HG03457 (cell line): ENCODE measurements around the gene PARVB.

Experiments
- ATAC-seq: cut with Tn5 transposase; IDR thresholded peaks from one replicate; pipeline ENCODE4 v1.9.1; 2021; ENCODE audit warnings: moderate number of reproducible peaks; ENCODE audit not compliant: unreplicated experiment

PARVB gene

GRCh38 chr22:44154436-44154942, 130.4 kb downstream of the PARVB start:
- ATAC-seq = no peak

GRCh38 chr22:44155115-44155514, 131.0 kb downstream of the PARVB start:
- ATAC-seq = no peak

GRCh38 chr22:44157916-44158618, 134.0 kb downstream of the PARVB start:
- ATAC-seq = no peak

GRCh38 chr22:44158816-44159215, 134.7 kb downstream of the PARVB start:
- ATAC-seq = no peak

GRCh38 chr22:44159221-44159620, 135.1 kb downstream of the PARVB start:
- ATAC-seq = no peak

- no peak for ATAC-seq
These were observed 135.7 kb downstream of the PARVB start for GRCh38 chr22:44159811-44160210.

GRCh38 chr22:44160421-44160820, 136.3 kb downstream of the PARVB start:
- no peak for ATAC-seq

GRCh38 chr22:44161673-44162072, 137.6 kb downstream of the PARVB start:
- no peak for ATAC-seq

- ATAC-seq = no peak
These were observed 138.9 kb downstream of the PARVB start for GRCh38 chr22:44162960-44163359.

GRCh38 chr22:44163536-44163935, 139.4 kb downstream of the PARVB start:
- no peak for ATAC-seq

- no peak for ATAC-seq
These were observed 139.9 kb downstream of the PARVB start for GRCh38 chr22:44164031-44164430.

- no peak for ATAC-seq
These were observed 141.3 kb downstream of the PARVB start for GRCh38 chr22:44165286-44165874.

GRCh38 chr22:44166498-44167276, 142.6 kb downstream of the PARVB start:
- no peak for ATAC-seq

GRCh38 chr22:44167501-44167900, 143.4 kb downstream of the PARVB start:
- no peak for ATAC-seq

GRCh38 chr22:44168206-44168605, 144.1 kb downstream of the PARVB start:
- no peak for ATAC-seq

- no peak for ATAC-seq
These were observed 146.4 kb downstream of the PARVB start for GRCh38 chr22:44170470-44170869.

GRCh38 chr22:44171561-44171960, 147.5 kb downstream of the PARVB start:
- no peak for ATAC-seq

- ATAC-seq = no peak
These were observed 148.4 kb downstream of the PARVB start for GRCh38 chr22:44172370-44173108.

GRCh38 chr22:44173154-44173553, 149.1 kb downstream of the PARVB start:
- ATAC-seq = no peak

GRCh38 chr22:44175676-44176075, 151.6 kb downstream of the PARVB start:
- ATAC-seq = no peak
